B cell (primary cell): ENCODE measurements around the gene ITGB8. TPM values are rescaled to one million over a fixed set of nuclear protein-coding genes. Genes with fewer than 3 reads are reported as not detected.

ENCODE experiments used
- ATAC-seq: fragments of 200-7000 bp; cut with Tn5 transposase; one replicate; pipeline ENCODE4 v1.10.0; 2021; ENCODE audit warnings: low read depth, mild to moderate bottlenecking, moderate number of reproducible peaks, moderate library complexity
- CTCF ChIA-PET: fragments of 350-600 bp; sonication (Branson Sonifier 250); formaldehyde crosslinking; loops from one replicate; lab custom pipeline; 2021; ENCODE audit warnings: antibody characterized with exemption, inconsistent platforms; lab: Charles Lee
- POLR2A ChIA-PET: fragments of 350-600 bp; sonication (Branson Sonifier 250); formaldehyde crosslinking; loops from one replicate; lab custom pipeline; 2021; ENCODE audit warnings: antibody characterized with exemption; lab: Charles Lee
- DNase-seq: peaks from one replicate; pipeline ENCODE4 v3.0.0; 2013
- H2AFZ ChIP-seq: 2 replicates; pipeline ENCODE4 v1.6.1; 2012; ENCODE audit warnings: mild to moderate bottlenecking, low read depth, low read length; ENCODE audit not compliant: insufficient read depth, poor library complexity, severe bottlenecking
- H3K27ac ChIP-seq, 2 donors: 1 replicate in 1 of 2; 2 replicates in 1 of 2; pipeline ENCODE4 v1.5.1; 2012 to 2013; ENCODE audit warnings: low read length in 2 of 2, mild to moderate bottlenecking in 2 of 2, moderate library complexity in 1 of 2
- H3K27me3 ChIP-seq, 4 experiments: fragments of 200-600 bp in 1 of 4; sonication (generic) in 1 of 4; replicated peaks in 1 of 4; 1 replicate in 2 of 4; 2 replicates in 2 of 4; pipeline versions ENCODE4 v1.6.1 to v1.7.0; 2013 to 2016; ENCODE audit warnings: low read length in 3 of 4, mild to moderate bottlenecking in 2 of 4, mixed read lengths in 1 of 4, moderate library complexity in 1 of 4; ENCODE audit not compliant: insufficient read depth in 4 of 4, control insufficient read depth in 3 of 4; ENCODE audit errors: control extremely low read depth in 1 of 4
- H3K36me3 ChIP-seq, 2 experiments: replicated peaks in 1 of 2; 1 replicate in 1 of 2; 2 replicates in 1 of 2; pipeline versions ENCODE4 v1.6.1 to v1.7.1; 2013; ENCODE audit warnings: low read length in 1 of 2; ENCODE audit not compliant: insufficient read depth in 2 of 2, control insufficient read depth in 1 of 2; ENCODE audit errors: control extremely low read depth in 1 of 2, extremely low read depth in 1 of 2
- H3K4me1 ChIP-seq, 2 donors: fragments of 200-600 bp in 1 of 2; sonication (generic) in 1 of 2; 1 replicate in 1 of 2; 2 replicates in 1 of 2; pipeline versions ENCODE4 v1.5.1 to v1.6.1; 2013 to 2017; ENCODE audit warnings: low read length in 2 of 2; ENCODE audit not compliant: control insufficient read depth in 2 of 2, insufficient read depth in 2 of 2
- H3K4me2 ChIP-seq: replicated peaks from 2 replicates; pipeline ENCODE3; 2012; ENCODE audit warnings: mild to moderate bottlenecking, low read depth, low read length; ENCODE audit not compliant: poor library complexity, severe bottlenecking
- H3K4me3 ChIP-seq, 5 experiments: fragments of 200-600 bp in 1 of 5; sonication (generic) in 1 of 5; 1 replicate in 3 of 5; 2 replicates in 2 of 5; pipeline versions ENCODE4 v1.5.1 to v1.7.0; 2011 to 2016; ENCODE audit warnings: low read length in 4 of 5, mild to moderate bottlenecking in 4 of 5, low read depth in 2 of 5, control low read depth in 1 of 5, moderate library complexity in 1 of 5; ENCODE audit not compliant: insufficient read depth in 1 of 5; ENCODE audit errors: control extremely low read depth in 1 of 5, extremely low read depth in 1 of 5
- H3K79me2 ChIP-seq: fragments of 200-600 bp; sonication (generic); one replicate; pipeline ENCODE4 v1.6.0; 2016; ENCODE audit warnings: low read length; ENCODE audit not compliant: control insufficient read depth, insufficient read depth
- H3K9ac ChIP-seq: fragments of 200-600 bp; sonication (generic); 2 replicates; pipeline ENCODE4 v1.6.1; 2017; ENCODE audit warnings: mild to moderate bottlenecking, low read length, moderate library complexity
- H3K9me3 ChIP-seq, 3 donors: one replicate each; pipeline versions ENCODE4 v1.6.1 to v1.7.1; 2013; ENCODE audit warnings: low read length in 2 of 3; ENCODE audit not compliant: control insufficient read depth in 2 of 3, insufficient read depth in 1 of 3; ENCODE audit errors: control extremely low read depth in 1 of 3
- H4K20me1 ChIP-seq: 2 replicates; pipeline ENCODE4 v1.6.0; 2012; ENCODE audit warnings: mild to moderate bottlenecking, low read length; ENCODE audit not compliant: insufficient read depth, control insufficient read depth, poor library complexity, severe bottlenecking
- H3K27ac Mint-ChIP-seq: one replicate; pipeline ENCODE4 v1.8.0; 2021; ENCODE audit warnings: mixed read lengths
- H3K27me3 Mint-ChIP-seq: one replicate; pipeline ENCODE4 v1.8.0; 2021; ENCODE audit warnings: mixed read lengths
- H3K4me1 Mint-ChIP-seq: one replicate; pipeline ENCODE4 v1.8.0; 2021; ENCODE audit warnings: mixed read lengths
- H3K4me3 Mint-ChIP-seq: one replicate; pipeline ENCODE4 v1.8.0; 2021; ENCODE audit warnings: mixed read lengths
- H3K9me3 Mint-ChIP-seq: one replicate; pipeline ENCODE4 v1.8.0; 2022; ENCODE audit warnings: mixed read lengths; ENCODE audit not compliant: insufficient read depth
- EZH2 ChIP-seq: IDR thresholded peaks from 2 replicates; pipeline ENCODE4 v1.6.1; 2012; ENCODE audit warnings: borderline replicate concordance, low read depth, mild to moderate bottlenecking, moderate library complexity, low read length; ENCODE audit not compliant: insufficient read depth, poor library complexity, severe bottlenecking
- WGBS: methylation state at CpG from one replicate; pipeline ENCODE4 v1.1.5; 2013; ENCODE audit warnings: missing lambda C conversion rate; ENCODE audit not compliant: insufficient coverage; 5-methylcytosine and 5-hydroxymethylcytosine counted together
- intact Hi-C: fragments of 100-400 bp; cut with micrococcal nuclease; formaldehyde crosslinking; loops from one replicate; pipeline ENCODE4 v1.10.0; 2022
- polyA plus RNA-seq: library from polyadenylated mRNA; depleted of rRNA; stranded (reverse); fragments of >200 nt; gene quantifications from 2 replicates; pipeline ENCODE4 v1.2.3, GENCODE V29; 2012
- total RNA-seq, 2 donors: library from RNA; stranded (reverse); fragments of 120-200 nt in 1 of 2; gene quantifications; 1 replicate in 1 of 2; 2 replicates in 1 of 2; pipeline versions ENCODE4 v1.2.3 to v1.2.4, GENCODE V29; 2013 to 2022
- TF ChIP-seq, protein P1 (sequence below): fragments of 200-600 bp; IDR thresholded peaks from one replicate; pipeline ENCODE4 v1.8.0; 2022; ENCODE audit warnings: antibody characterized with exemption, mild to moderate bottlenecking

The ITGB8 gene
- total and polyA plus RNA-seq, 2 donors (not counting 1 experiment from before 2014, with no cell fraction given), result 0.01 to 0.30 TPM

DNA sequence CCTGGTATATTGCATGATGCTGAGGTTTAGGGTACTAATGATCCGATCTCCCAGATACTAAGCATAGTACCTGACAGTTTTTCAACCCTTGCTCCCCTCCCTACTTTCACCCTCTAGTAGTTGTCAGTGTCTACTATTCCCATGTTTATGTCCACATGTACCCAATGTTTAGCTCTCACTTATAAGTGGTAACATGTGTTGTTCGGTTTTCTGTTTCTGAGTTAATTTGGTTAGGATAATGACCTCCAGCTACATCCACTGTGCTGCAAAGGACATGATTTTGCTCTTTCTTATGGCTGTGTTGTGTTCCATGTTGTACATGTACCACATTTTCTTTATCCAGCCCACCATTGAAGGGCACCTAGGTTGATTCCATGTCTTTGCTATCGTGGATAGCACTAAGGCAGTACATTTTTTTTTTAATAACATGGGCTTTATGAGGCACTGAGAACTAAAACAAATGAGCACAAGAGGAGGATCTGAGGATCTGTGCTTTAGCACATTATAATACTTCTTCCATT, 28.1 kb downstream of the ITGB8 start:
- ChIA-PET POLR2A (no interaction called here), CTCF (interaction anchor here (1.4 kb wide), 1 partner anchor 24 kb away, joined by 3 read pairs; no protein-coding TSS in a partner anchor)
- Histone ChIP-seq H3K36me3 (no peaks in the 10 kb centered on the region), H3K4me3 (no peak overlapping the region), H3K4me2 (no peak overlapping the region), H3K79me2 (no peaks in the 10 kb centered on the region), H3K4me1 (no peaks in the 10 kb centered on the region), H3K9me3 (no peaks in the 10 kb centered on the region), H3K27ac (no peak overlapping the region), H3K27me3 (peaks cover 0 to 2% (median 0%) of the 10 kb centered on the region in 4 experiments), H3K9ac (no peak overlapping the region), H4K20me1 (no peaks in the 10 kb centered on the region), H2AFZ (no peak overlapping the region)
- no peak for DNase-seq
- H3K27ac Mint-ChIP-seq, result no peak overlapping the region
- no CpG with 5 or more reads among the region's 3 CpGs for WGBS
- TF ChIP-seq, protein P1, sequence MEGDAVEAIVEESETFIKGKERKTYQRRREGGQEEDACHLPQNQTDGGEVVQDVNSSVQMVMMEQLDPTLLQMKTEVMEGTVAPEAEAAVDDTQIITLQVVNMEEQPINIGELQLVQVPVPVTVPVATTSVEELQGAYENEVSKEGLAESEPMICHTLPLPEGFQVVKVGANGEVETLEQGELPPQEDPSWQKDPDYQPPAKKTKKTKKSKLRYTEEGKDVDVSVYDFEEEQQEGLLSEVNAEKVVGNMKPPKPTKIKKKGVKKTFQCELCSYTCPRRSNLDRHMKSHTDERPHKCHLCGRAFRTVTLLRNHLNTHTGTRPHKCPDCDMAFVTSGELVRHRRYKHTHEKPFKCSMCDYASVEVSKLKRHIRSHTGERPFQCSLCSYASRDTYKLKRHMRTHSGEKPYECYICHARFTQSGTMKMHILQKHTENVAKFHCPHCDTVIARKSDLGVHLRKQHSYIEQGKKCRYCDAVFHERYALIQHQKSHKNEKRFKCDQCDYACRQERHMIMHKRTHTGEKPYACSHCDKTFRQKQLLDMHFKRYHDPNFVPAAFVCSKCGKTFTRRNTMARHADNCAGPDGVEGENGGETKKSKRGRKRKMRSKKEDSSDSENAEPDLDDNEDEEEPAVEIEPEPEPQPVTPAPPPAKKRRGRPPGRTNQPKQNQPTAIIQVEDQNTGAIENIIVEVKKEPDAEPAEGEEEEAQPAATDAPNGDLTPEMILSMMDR, result no peak
- TF ChIP-seq EZH2, result no peak
- H3K4me3 Mint-ChIP-seq, result no peak overlapping the region
- no peaks in the 10 kb centered on the region for H3K9me3 Mint-ChIP-seq
- no peaks in the 10 kb centered on the region for H3K4me1 Mint-ChIP-seq
- H3K27me3 Mint-ChIP-seq, result peaks cover 13% of the 10 kb centered on the region
- intact Hi-C loops, result no loop called here
- ATAC-seq, result no peak

DNA sequence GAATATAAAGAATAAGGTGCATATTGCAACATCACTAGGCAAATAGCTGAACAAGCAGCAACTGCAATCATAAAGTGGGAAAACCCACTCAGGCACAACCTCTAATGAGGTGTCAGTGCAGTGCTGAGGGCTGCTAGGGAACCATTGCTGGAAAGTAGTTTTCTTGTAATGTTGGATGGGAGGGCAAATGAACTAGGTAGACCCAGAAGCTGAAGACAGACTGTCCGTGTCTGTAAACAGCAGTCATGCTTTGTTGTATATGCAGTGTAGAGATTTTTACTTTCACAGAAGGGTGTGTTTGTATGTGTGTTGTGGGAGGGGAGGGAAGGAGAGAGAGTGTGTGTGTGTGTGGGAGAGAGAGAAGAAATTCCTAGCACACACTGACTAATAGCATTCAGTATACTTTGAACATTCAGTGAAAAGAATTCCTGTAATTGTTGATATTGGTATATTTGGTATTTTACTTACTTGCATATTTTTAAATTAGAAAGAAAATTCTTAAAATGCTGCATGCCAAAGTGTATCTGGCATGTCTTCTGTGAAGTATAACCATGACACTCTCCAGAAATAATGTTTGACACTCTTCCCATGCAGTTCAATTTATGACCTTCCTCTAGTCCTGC, 28.8 kb downstream of the ITGB8 start:
- DNase-seq, result no peak
- no peaks in the 10 kb centered on the region for H3K9me3 ChIP-seq
- ChIA-PET CTCF (interaction anchor here (0.6 to 1.4 kb wide), 2 partner anchors 25 to 294 kb away, joined by 3 to 4 read pairs; no protein-coding TSS in a partner anchor), POLR2A (no interaction called here)
- 100% methylated on average over 1 of the region's 1 CpG for WGBS
- no peaks in the 10 kb centered on the region for H3K79me2 ChIP-seq
- no peak overlapping the region for H2AFZ ChIP-seq
- no peak overlapping the region for H3K4me2 ChIP-seq
- no peaks in the 10 kb centered on the region for H3K4me1 ChIP-seq
- H3K27ac ChIP-seq, result no peak overlapping the region
- no peak overlapping the region for H3K9ac ChIP-seq
- no peak overlapping the region for H3K4me3 Mint-ChIP-seq
- H3K36me3 ChIP-seq, result no peaks in the 10 kb centered on the region
- peaks cover 0 to 2% (median 0%) of the 10 kb centered on the region in 4 experiments for H3K27me3 ChIP-seq
- H3K9me3 Mint-ChIP-seq, result no peaks in the 10 kb centered on the region
- intact Hi-C loops, result no loop called here
- ATAC-seq, result no peak
- no peak overlapping the region for H3K4me3 ChIP-seq
- TF ChIP-seq EZH2, result no peak
- TF ChIP-seq, protein P1, result no peak
- no peaks in the 10 kb centered on the region for H3K4me1 Mint-ChIP-seq
- peaks cover 13% of the 10 kb centered on the region for H3K27me3 Mint-ChIP-seq
- H3K27ac Mint-ChIP-seq, result no peak overlapping the region
- H4K20me1 ChIP-seq, result no peaks in the 10 kb centered on the region
